ENCODE data around the gene ATP5F1E. TPM values are rescaled to one million over a fixed set of nuclear protein-coding genes. Genes with fewer than 3 reads are reported as not detected.
A peak's percentile ranks its signal among the peaks of the same experiment; 100 is the strongest.

ATP5F1E gene
- total and polyA plus RNA-seq, 2 of the 4 experiments (the other 2 are of a cell fraction), result 3.8 to 34.5 TPM

- no peak for ATAC-seq (ENCODE audit: low read depth)
- TF ChIP-seq BHLHE40 (IDR thresholded peaks at IDR 0.05; ENCODE audit: low read depth, low read length), result no peak
- TF ChIP-seq RCOR1 (IDR thresholded peaks at IDR 0.05; ENCODE audit: insufficient replicate concordance, low read length), result no peak
- no peak for TF ChIP-seq SMC3 (IDR thresholded peaks at IDR 0.05; ENCODE audit: low read depth, low read length)
- no peak for TF ChIP-seq MAZ (IDR thresholded peaks at IDR 0.05; ENCODE audit: borderline replicate concordance, low read depth, low read length)
- TF ChIP-seq MAFK (IDR thresholded peaks at IDR 0.05; ENCODE audit: low read depth, low read length), result no peak
- no peak for TF ChIP-seq CEBPB (IDR thresholded peaks at IDR 0.05; ENCODE audit: low read depth, low read length)
- no peak for TF ChIP-seq POLR2A (IDR thresholded peaks at IDR 0.05; ENCODE audit: low read depth, low read length)
- no peak for TF ChIP-seq USF2 (IDR thresholded peaks at IDR 0.05; ENCODE audit: low read depth, low read length)
- TF ChIP-seq FOS (IDR thresholded peaks at IDR 0.05; ENCODE audit: low read depth, low read length), result no peak
- TF ChIP-seq CHD1 (IDR thresholded peaks at IDR 0.05; ENCODE audit: low read depth, low read length), result no peak
- no peak for TF ChIP-seq RFX5 (IDR thresholded peaks at IDR 0.05; ENCODE audit: low read depth, low read length)
- TF ChIP-seq ELK1 (IDR thresholded peaks at IDR 0.05; ENCODE audit: borderline replicate concordance, low read depth, low read length), result no peak
- TF ChIP-seq MXI1 (IDR thresholded peaks at IDR 0.05; ENCODE audit: borderline replicate concordance, low read depth, low read length), result no peak
- TF ChIP-seq NFE2L2 (IDR thresholded peaks at IDR 0.05; ENCODE audit: low read depth, low read length), result no peak
- TF ChIP-seq RAD21 (IDR thresholded peaks at IDR 0.05; ENCODE audit: low read length), result no peak
- Histone ChIP-seq H3K9me3 (ENCODE audit: control insufficient read depth, insufficient read depth, low read length) (no peaks in the 10 kb centered on the region), H3K4me3 (ENCODE audit: insufficient read depth, low read depth, low read length) (no peak overlapping the region), H4K8ac (ENCODE audit: low read depth in 2 of 2, low read length in 2 of 2) (no peak overlapping the region), H3K56ac (ENCODE audit: extremely low read depth, insufficient read depth, low read length) (no peak overlapping the region), H3K9me1 (ENCODE audit: insufficient read depth, low read length) (peaks cover 19% of the 10 kb centered on the region), H4K91ac (ENCODE audit: insufficient read depth, low read depth, low read length) (no peak overlapping the region), H2AK9ac (replicated peaks; ENCODE audit: low read depth, low read length, poor library complexity) (no peak overlapping the region), H2BK5ac (ENCODE audit: low read depth, low read length, poor library complexity, severe bottlenecking) (no peak overlapping the region), H4K5ac (ENCODE audit: low read depth, low read length) (no peak overlapping the region), H4K20me1 (ENCODE audit: insufficient read depth, low read length) (peaks cover 24% of the 10 kb centered on the region), H3K27ac (ENCODE audit: insufficient read depth, low read length) (no peak overlapping the region), H3K4me2 (ENCODE audit: low read depth, low read length) (no peak overlapping the region), H2BK15ac (ENCODE audit: low read depth, low read length) (no peak overlapping the region), H3K4ac (ENCODE audit: low read depth, low read length) (no peak overlapping the region), H2AK5ac (ENCODE audit: low read depth, low read length) (no peak overlapping the region), H3K4me1 (ENCODE audit: control insufficient read depth, insufficient read depth, low read length) (peaks cover 3% of the 10 kb centered on the region; the same call in 1 of the 2 replicates), H2BK120ac (ENCODE audit: low read depth, low read length) (no peak overlapping the region), H3K36me3 (ENCODE audit: control insufficient read depth, insufficient read depth, low read length) (peaks cover 45% of the 10 kb centered on the region), H3K79me1 (ENCODE audit: low read depth in 1 of 2, low read length in 2 of 2) (peaks cover 27 to 65% of the 10 kb centered on the region in 2 experiments), H2AFZ (replicated peaks; ENCODE audit: low read length, poor library complexity) (no peak overlapping the region), H3K9ac (ENCODE audit: low read depth, low read length) (no peak overlapping the region), H3K18ac (ENCODE audit: low read depth, low read length) (no peak overlapping the region), H2BK20ac (ENCODE audit: low read depth, low read length) (no peak overlapping the region), H3K23ac (ENCODE audit: low read depth, low read length) (0 out of 2 replicates have a peak overlapping the region, but pooled peaks have one; percentile 9), H3K27me3 (ENCODE audit: control insufficient read depth, insufficient read depth, low read length) (no peaks in the 10 kb centered on the region), H3K14ac (replicated peaks; ENCODE audit: low read depth, low read length) (no peak overlapping the region)
- ChIA-PET POLR2A (ENCODE audit: unreplicated experiment) (no interaction called here), CTCF (no interaction called here)
- 87% methylated on average over 3 of the region's 9 CpGs; no CpG with 5 or more reads in 1 of the 2 experiments for WGBS, 2 experiments (ENCODE audit: extremely low coverage in 2 of 2, insufficient read length in 1 of 2)
- in situ Hi-C loops (cut with MboI; ENCODE audit: low sequenced_read_pairs), result no loop called here
- dilution Hi-C loops (cut with HindIII; ENCODE audit: low sequenced_read_pairs, unreplicated experiment), result no loop called here
- intact Hi-C loops (cut with micrococcal nuclease), result loop anchor here (5.0 kb wide), 1 partner anchor 39 kb away; no protein-coding TSS in a partner anchor
- BruUV-seq (replicated peaks), result no TSS peak
- no peak for DNase-seq
Observed at GRCh38 chr20:58987790-58988564, 44.2 kb downstream of the ATP5F1E start.
